IgD-negative memory B cell (primary cell): Measurements from ENCODE around the gene ANO3. TPM values are rescaled to one million over a fixed set of nuclear protein-coding genes. Genes with fewer than 3 reads are reported as not detected.
"Not testable (repeated sequence)": the region's sequence is repeated elsewhere in the genome, so short reads cannot be mapped to it uniquely, and the experiment has no call there.

Experiments used
- H3K27ac Mint-ChIP-seq, 3 donors: one replicate each; pipeline ENCODE4 v1.8.0; 2020 to 2022; ENCODE audit warnings: mild to moderate bottlenecking in 3 of 3, mixed read lengths in 3 of 3, moderate library complexity in 1 of 3
- H3K27me3 Mint-ChIP-seq: one replicate; pipeline ENCODE4 v1.8.0; 2021; ENCODE audit warnings: mixed read lengths
- H3K36me3 Mint-ChIP-seq: one replicate; pipeline ENCODE4 v1.8.0; 2020; ENCODE audit warnings: mild to moderate bottlenecking, mixed read lengths
- H3K4me1 Mint-ChIP-seq, 3 donors: one replicate each; pipeline ENCODE4 v1.8.0; 2020 to 2022; ENCODE audit warnings: mixed read lengths in 3 of 3, mild to moderate bottlenecking in 1 of 3
- H3K4me3 Mint-ChIP-seq, 4 donors: one replicate each; pipeline ENCODE4 v1.8.0; 2020 to 2022; ENCODE audit warnings: mild to moderate bottlenecking in 4 of 4, mixed read lengths in 4 of 4, moderate library complexity in 3 of 4
- H3K9me3 Mint-ChIP-seq, 3 donors: one replicate each; pipeline ENCODE4 v1.8.0; 2020 to 2021; ENCODE audit warnings: mixed read lengths in 3 of 3, mild to moderate bottlenecking in 1 of 3
- polyA plus RNA-seq: library from polyadenylated mRNA; unstranded; fragments of 300-500 nt; fragmentation: Illumina TruSeq; gene quantifications from one replicate; pipeline ENCODE4 v1.2.3, GENCODE V29; 2021

The ANO3 gene
- polyA plus RNA-seq, 1 donor from 2014 or later: not detected

- not testable (repeated sequence) for H3K36me3 Mint-ChIP-seq, H3K27ac Mint-ChIP-seq, H3K4me3 Mint-ChIP-seq, H3K27me3 Mint-ChIP-seq, H3K4me1 Mint-ChIP-seq
- peaks cover 0 to 14% (median 9%) of the 10 kb centered on the region in 3 donors for H3K9me3 Mint-ChIP-seq
Observed at GRCh38 chr11:26595207-26595865, 263.4 kb downstream of the ANO3 start.

GRCh38 chr11:26597049-26597689 lies 265.2 kb downstream of the ANO3 start:
- H3K4me3 Mint-ChIP-seq, H3K27me3 Mint-ChIP-seq, H3K4me1 Mint-ChIP-seq, H3K36me3 Mint-ChIP-seq, H3K27ac Mint-ChIP-seq: not testable (repeated sequence)
- peaks cover 2 to 13% (median 10%) of the 10 kb centered on the region in 3 donors for H3K9me3 Mint-ChIP-seq

GRCh38 chr11:26597899-26598298 lies 266.0 kb downstream of the ANO3 start:
- H3K4me1 Mint-ChIP-seq: no peaks in the 10 kb centered on the region
- H3K36me3 Mint-ChIP-seq: no peaks in the 10 kb centered on the region
- H3K27ac Mint-ChIP-seq: no peak overlapping the region
- H3K4me3 Mint-ChIP-seq: no peak overlapping the region
- no peaks in the 10 kb centered on the region for H3K27me3 Mint-ChIP-seq
- H3K9me3 Mint-ChIP-seq: peaks cover 2 to 13% (median 10%) of the 10 kb centered on the region in 3 donors

- no peaks in the 10 kb centered on the region for H3K27me3 Mint-ChIP-seq
- no peak overlapping the region for H3K27ac Mint-ChIP-seq
- no peaks in the 10 kb centered on the region for H3K36me3 Mint-ChIP-seq
- H3K4me3 Mint-ChIP-seq: no peak overlapping the region
- no peaks in the 10 kb centered on the region for H3K4me1 Mint-ChIP-seq
- H3K9me3 Mint-ChIP-seq: peaks cover 2 to 13% (median 10%) of the 10 kb centered on the region in 3 donors
Observed at GRCh38 chr11:26599425-26599824, 267.5 kb downstream of the ANO3 start.

GRCh38 chr11:26599876-26600434 lies 268.0 kb downstream of the ANO3 start:
- no peaks in the 10 kb centered on the region for H3K4me1 Mint-ChIP-seq
- H3K4me3 Mint-ChIP-seq: no peak overlapping the region
- no peaks in the 10 kb centered on the region for H3K36me3 Mint-ChIP-seq
- no peaks in the 10 kb centered on the region for H3K27me3 Mint-ChIP-seq
- peaks cover 2 to 13% (median 10%) of the 10 kb centered on the region in 3 donors for H3K9me3 Mint-ChIP-seq
- no peak overlapping the region for H3K27ac Mint-ChIP-seq

GRCh38 chr11:26607725-26608506 lies 276.0 kb downstream of the ANO3 start:
- Mint-ChIP-seq H3K27ac (peak overlapping the region in 1 of 3 donors; percentile 6), H3K36me3 (peaks cover 2% of the 10 kb centered on the region), H3K4me1 (no peaks in the 10 kb centered on the region), H3K9me3 (peaks cover 8 to 16% (median 8%) of the 10 kb centered on the region in 3 donors), H3K4me3 (no peak overlapping the region), H3K27me3 (no peaks in the 10 kb centered on the region)

GRCh38 chr11:26608507-26609146 lies 276.7 kb downstream of the ANO3 start:
- Mint-ChIP-seq H3K36me3 (peaks cover 2% of the 10 kb centered on the region), H3K4me3 (no peak overlapping the region), H3K27me3 (no peaks in the 10 kb centered on the region), H3K4me1 (no peaks in the 10 kb centered on the region), H3K27ac (no peak overlapping the region), H3K9me3 (peaks cover 8 to 16% (median 8%) of the 10 kb centered on the region in 3 donors)

GRCh38 chr11:26613759-26614158 lies 281.8 kb downstream of the ANO3 start:
- Mint-ChIP-seq H3K36me3 (no peaks in the 10 kb centered on the region), H3K27me3 (no peaks in the 10 kb centered on the region), H3K4me1 (no peaks in the 10 kb centered on the region), H3K4me3 (peak overlapping the region in 1 of 4 donors; percentile 55), H3K9me3 (peaks cover 3 to 12% (median 8%) of the 10 kb centered on the region in 3 donors), H3K27ac (no peak overlapping the region)

- H3K27me3 Mint-ChIP-seq: no peaks in the 10 kb centered on the region
- peaks cover 0 to 3% (median 0%) of the 10 kb centered on the region in 3 donors for H3K9me3 Mint-ChIP-seq
- H3K4me1 Mint-ChIP-seq: no peaks in the 10 kb centered on the region
- no peak overlapping the region for H3K4me3 Mint-ChIP-seq
- no peaks in the 10 kb centered on the region for H3K36me3 Mint-ChIP-seq
- no peak overlapping the region for H3K27ac Mint-ChIP-seq
Observed at GRCh38 chr11:26618441-26618840, 286.5 kb downstream of the ANO3 start.

GRCh38 chr11:26620282-26621045 lies 288.5 kb downstream of the ANO3 start:
- Mint-ChIP-seq H3K4me1 (no peaks in the 10 kb centered on the region), H3K27me3 (no peaks in the 10 kb centered on the region), H3K9me3 (peaks cover 0 to 5% (median 0%) of the 10 kb centered on the region in 3 donors), H3K27ac (no peak overlapping the region), H3K36me3 (no peaks in the 10 kb centered on the region), H3K4me3 (no peak overlapping the region)

GRCh38 chr11:26621132-26621531 lies 289.2 kb downstream of the ANO3 start:
- H3K36me3 Mint-ChIP-seq: no peaks in the 10 kb centered on the region
- no peak overlapping the region for H3K27ac Mint-ChIP-seq
- no peak overlapping the region for H3K4me3 Mint-ChIP-seq
- H3K4me1 Mint-ChIP-seq: no peaks in the 10 kb centered on the region
- no peaks in the 10 kb centered on the region for H3K27me3 Mint-ChIP-seq
- H3K9me3 Mint-ChIP-seq: peaks cover 0 to 4% (median 0%) of the 10 kb centered on the region in 3 donors

GRCh38 chr11:26622181-26622580 lies 290.3 kb downstream of the ANO3 start:
- Mint-ChIP-seq H3K27ac (no peak overlapping the region), H3K36me3 (no peaks in the 10 kb centered on the region), H3K27me3 (no peaks in the 10 kb centered on the region)

GRCh38 chr11:26623076-26623659 lies 291.2 kb downstream of the ANO3 start:
- Mint-ChIP-seq H3K4me1 (no peaks in the 10 kb centered on the region), H3K4me3 (no peak overlapping the region), H3K27me3 (no peaks in the 10 kb centered on the region), H3K27ac (no peak overlapping the region), H3K36me3 (no peaks in the 10 kb centered on the region), H3K9me3 (peaks cover 0 to 4% (median 0%) of the 10 kb centered on the region in 3 donors)

More at GRCh38 chr11:26622181-26622580, 290.3 kb downstream of the ANO3 start:
- Mint-ChIP-seq H3K4me1 (no peaks in the 10 kb centered on the region), H3K4me3 (no peak overlapping the region), H3K9me3 (peaks cover 0 to 4% (median 0%) of the 10 kb centered on the region in 3 donors)

- H3K9me3 Mint-ChIP-seq: peaks cover 0 to 5% (median 0%) of the 10 kb centered on the region in 3 donors
- H3K4me1 Mint-ChIP-seq: no peaks in the 10 kb centered on the region
- H3K27ac Mint-ChIP-seq: no peak overlapping the region
- H3K36me3 Mint-ChIP-seq: no peaks in the 10 kb centered on the region
- H3K4me3 Mint-ChIP-seq: no peak overlapping the region
- H3K27me3 Mint-ChIP-seq: no peaks in the 10 kb centered on the region
Observed at GRCh38 chr11:26626346-26626745, 294.4 kb downstream of the ANO3 start.
